HT-29 (cell line): Measurements from ENCODE around the gene ANGPTL3. TPM values are rescaled to one million over a fixed set of nuclear protein-coding genes. Genes with fewer than 3 reads are reported as not detected.

Source experiments
- DNase-seq: peaks from one replicate; pipeline ENCODE4 v3.0.0-alpha.2; 2015; ENCODE audit warnings: low spot score
- total RNA-seq: library from RNA; depleted of rRNA; stranded (reverse); fragments of >200 nt; shearing (Covaris generic); gene quantifications from 2 replicates; pipeline ENCODE4 v1.2.3, GENCODE V29; 2014; rRNA removed

ANGPTL3 gene
- total RNA-seq, 1 experiment from 2014 or later, result not detected

- DNase-seq, result no peak
Measured at GRCh38 chr1:62625415-62625814, 28.1 kb downstream of the ANGPTL3 start.

GRCh38 chr1:62628506-62628905 lies 31.2 kb downstream of the ANGPTL3 start:
- DNase-seq, result no peak

DNA sequence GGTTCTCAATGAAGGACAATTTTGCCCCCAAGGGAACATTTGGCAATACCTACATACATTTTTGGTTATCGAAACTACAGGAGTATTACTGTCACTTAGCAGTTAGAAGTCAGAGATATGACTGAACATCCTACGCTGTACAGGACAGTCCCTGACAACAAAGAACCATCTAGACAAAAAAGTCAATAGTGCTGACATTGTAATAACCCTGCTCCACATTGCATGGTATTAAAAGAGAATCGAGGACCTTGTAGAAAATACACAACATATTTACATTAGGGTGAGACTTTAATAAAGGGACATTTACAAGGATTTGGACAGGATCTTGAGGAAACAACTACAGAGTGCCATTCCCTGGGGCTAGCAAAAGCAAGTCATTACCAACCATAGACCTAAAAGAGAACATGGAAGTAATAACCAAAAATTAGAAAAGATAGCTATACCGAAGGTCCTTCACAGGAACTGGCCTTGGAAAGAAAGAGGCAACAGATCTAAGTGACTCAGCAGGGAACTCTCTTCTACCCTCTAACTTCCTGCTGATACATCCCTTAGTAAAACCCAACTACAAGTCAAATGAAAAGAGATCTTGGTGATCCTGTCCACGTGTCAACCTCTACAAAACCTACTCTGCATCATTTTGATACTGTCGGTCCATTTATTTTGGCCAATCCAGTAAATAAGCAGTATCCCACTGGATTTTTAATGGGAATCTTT lies 40.2 kb downstream of the ANGPTL3 start:
- DNase-seq, result no peak

GRCh38 chr1:62643283-62643682 lies 46.0 kb downstream of the ANGPTL3 start:
- DNase-seq, result no peak

GRCh38 chr1:62652387-62652786 lies 55.1 kb downstream of the ANGPTL3 start:
- no peak for DNase-seq

DNA sequence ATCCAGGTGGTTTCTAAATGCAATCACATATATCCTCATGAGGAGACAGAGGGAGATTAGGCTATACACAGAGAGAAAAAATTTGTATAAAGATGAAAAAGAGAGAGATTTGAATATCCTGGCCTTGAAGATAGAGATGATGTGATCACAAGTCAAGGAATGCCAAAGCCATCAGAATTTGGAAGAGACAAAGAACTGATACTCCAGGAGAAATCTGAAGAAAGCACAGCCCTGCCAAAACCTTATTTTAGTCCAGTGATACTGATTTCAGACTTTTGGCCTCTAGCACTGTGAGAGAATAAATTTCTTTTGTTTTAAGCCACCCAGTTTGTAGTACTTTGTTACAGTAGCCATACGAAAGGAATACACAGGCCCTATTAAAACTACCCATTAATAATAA lies 57.4 kb downstream of the ANGPTL3 start:
- no peak for DNase-seq

Other genes with a start within 250 kb of the ANGPTL3 start
- gene USP1, start 160.5 kb upstream of the ANGPTL3 start, total RNA-seq, result 29.8 and 31.4 TPM in 2 replicates
- 10.5 and 14.5 TPM in 2 replicates for gene DOCK7, start 90.9 kb downstream of the ANGPTL3 start, total RNA-seq
- gene ATG4C, start 186.6 kb downstream of the ANGPTL3 start, total RNA-seq, result 1.6 and 3.7 TPM in 2 replicates